K562 (cell line): ENCODE results near the gene HIPK1. TPM values are rescaled to one million over a fixed set of nuclear protein-coding genes. Genes with fewer than 3 reads are reported as not detected.

Experiments
- ATF7 ChIP-seq: fragments of 450-650 bp; IDR thresholded peaks from 2 replicates; pipeline ENCODE4 v1.7.1; 2014; ENCODE audit warnings: mild to moderate bottlenecking, moderate library complexity
- BRCA1 ChIP-seq, 2 experiments: fragments of 450-650 bp in 1 of 2; sonication (generic) in 1 of 2; formaldehyde crosslinking in 1 of 2; IDR thresholded peaks; 2 replicates each; pipeline versions ENCODE4 v1.5.0 to v1.6.1; 2017 to 2020; ENCODE audit warnings: mild to moderate bottlenecking in 1 of 2, missing genetic modification reagents in 1 of 2
- DMBX1 ChIP-seq: fragments of 250-450 bp; sonication (Bioruptor Pico); IDR thresholded peaks from 2 replicates; pipeline ENCODE4 v1.8.0; 2022; ENCODE audit warnings: inconsistent platforms, mild to moderate bottlenecking, moderate library complexity, borderline replicate concordance
- FOSL1 ChIP-seq: fragments of 200-800 bp; sonication (Bioruptor generic); conservative IDR thresholded peaks from 2 replicates; pipeline ENCODE4 v1.6.1; 2016; ENCODE audit warnings: missing genetic modification characterization, missing compliant biosample characterization
- U2AF2 ChIP-seq: fragments of 200-400 bp; formaldehyde crosslinking; optimal IDR thresholded peaks from 2 replicates; pipeline ENCODE3; 2017; ENCODE audit warnings: low read depth, mild to moderate bottlenecking, low read length
- ZEB2 ChIP-seq: fragments of 450-650 bp; IDR thresholded peaks from 2 replicates; pipeline ENCODE4 v1.6.1; 2016
- ZKSCAN8 ChIP-seq: fragments of 200-800 bp; sonication (Bioruptor generic); IDR thresholded peaks from 2 replicates; pipeline ENCODE4 v1.6.1; 2016; ENCODE audit warnings: missing genetic modification characterization, missing compliant biosample characterization
- ZNF146 ChIP-seq: IDR thresholded peaks from one replicate; pipeline ENCODE4 v1.6.1; 2018; ENCODE audit warnings: missing compliant biosample characterization; ENCODE audit not compliant: unreplicated experiment
- polyA plus RNA-seq, 8 experiments: library from polyadenylated mRNA; depleted of rRNA in 4 of 8; stranded (reverse) in 5 of 8; unstranded in 3 of 8; fragments of >200 nt; fragmentation: Nextera tagmentation in 2 of 8; fragmentation: Illumina TruSeq in 1 of 8; extraction: Ambion mirVana in 2 of 8; extraction: Trizol in 1 of 8; gene quantifications; 2 replicates each; pipeline versions ENCODE4 v1.2.1 to v1.2.3, GENCODE V29; 2011 to 2014; ENCODE audit warnings: inconsistent platforms in 1 of 8, missing spikeins in 1 of 8
- total RNA-seq, 7 experiments: library from RNA; depleted of rRNA in 6 of 7; stranded (reverse); fragments of >200 nt in 6 of 7; fragmentation: Illumina TruSeq in 2 of 7; extraction: Trizol in 2 of 7; gene quantifications; 2 replicates each; pipeline versions ENCODE4 v1.2.1 to v1.2.3, GENCODE V29; 2011 to 2021; ENCODE audit warnings: low replicate concordance in 1 of 7
- TF ChIP-seq, protein P1 (sequence below): fragments of 450-650 bp; formaldehyde crosslinking; IDR thresholded peaks from 2 replicates; pipeline ENCODE4 v1.4.0; 2022; ENCODE audit warnings: missing genetic modification characterization
- TF ChIP-seq, protein P2 (sequence below): fragments of 450-650 bp; formaldehyde crosslinking; IDR thresholded peaks from 2 replicates; pipeline ENCODE4 v1.4.0; 2020; ENCODE audit warnings: mild to moderate bottlenecking
- TF ChIP-seq, protein P3 (sequence below), 2 experiments: fragments of 450-650 bp in 1 of 2; sonication (generic) in 1 of 2; formaldehyde crosslinking in 1 of 2; IDR thresholded peaks; 2 replicates each; pipeline versions ENCODE4 v1.7.1 to v1.9.0; 2016 to 2022; ENCODE audit warnings: inconsistent platforms in 1 of 2, mild to moderate bottlenecking in 1 of 2, missing genetic modification reagents in 1 of 2
- TF ChIP-seq, protein P4 (sequence below): fragments of 450-650 bp; IDR thresholded peaks from 2 replicates; pipeline ENCODE4 v1.6.1; 2016; ENCODE audit warnings: borderline replicate concordance

Gene HIPK1
- total and polyA plus RNA-seq, 9 of the 15 experiments (the other 6 are each of a cell fraction or from before 2014, with no cell fraction given) = 10.0 to 57.9 (median 29.6) TPM

DNA sequence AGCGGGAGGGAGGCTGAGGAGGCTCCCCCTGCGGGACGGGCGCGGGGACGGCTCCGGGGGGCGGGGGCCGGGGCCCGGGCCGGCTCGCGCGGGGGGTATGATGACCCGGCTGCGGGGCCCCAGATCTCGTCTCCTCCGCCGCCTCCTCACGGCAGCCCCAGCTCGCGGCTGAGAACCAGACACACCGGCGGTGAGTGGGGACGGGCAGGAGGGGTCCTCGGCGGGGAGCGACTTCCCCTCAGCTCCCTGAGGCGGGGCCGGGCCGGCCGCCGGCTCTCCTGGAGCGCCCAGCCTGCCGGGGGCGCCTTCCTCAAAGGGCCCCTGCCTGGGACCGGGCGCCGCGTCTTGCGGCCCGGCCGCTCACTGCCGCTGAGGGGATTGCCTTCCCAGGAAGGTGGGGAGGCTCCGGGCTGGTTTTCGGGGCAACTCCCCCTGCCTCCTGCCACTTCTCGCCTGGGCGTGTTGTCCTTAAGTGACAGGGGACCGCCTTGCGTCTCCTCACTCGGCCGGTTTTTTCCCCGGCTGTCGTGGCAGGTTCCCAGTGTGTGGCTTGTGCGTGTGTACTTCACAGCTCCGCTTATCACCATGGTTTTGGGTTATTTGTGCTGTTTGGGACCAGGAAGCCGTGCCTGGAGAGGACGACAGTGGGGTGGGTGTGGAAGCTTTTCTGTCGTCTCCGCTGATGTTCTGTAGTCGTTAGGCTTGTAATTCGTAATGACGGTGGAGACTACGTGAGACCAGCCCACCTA, 800 bp downstream of the HIPK1 start (continued):
- TF ChIP-seq BRCA1 (IDR thresholded peaks at IDR 0.05) (no peak), BRCA1 (CRISPR knock-in tag; IDR thresholded peaks at IDR 0.05) (0 out of 2 replicates have a peak, but pooled peaks have one; percentile 77), FOSL1 (tag) (peak; percentile 8; the same call in 1 of the 2 replicates), ZKSCAN8 (CRISPR knock-in tag) (no peak), ZNF146 (CRISPR knock-in tag) (no peak), DMBX1 (peak; percentile 46; the same call in 1 of the 2 replicates), ATF7 (no peak), U2AF2 (no peak), ZEB2 (no peak)
- TF ChIP-seq, protein P1, sequence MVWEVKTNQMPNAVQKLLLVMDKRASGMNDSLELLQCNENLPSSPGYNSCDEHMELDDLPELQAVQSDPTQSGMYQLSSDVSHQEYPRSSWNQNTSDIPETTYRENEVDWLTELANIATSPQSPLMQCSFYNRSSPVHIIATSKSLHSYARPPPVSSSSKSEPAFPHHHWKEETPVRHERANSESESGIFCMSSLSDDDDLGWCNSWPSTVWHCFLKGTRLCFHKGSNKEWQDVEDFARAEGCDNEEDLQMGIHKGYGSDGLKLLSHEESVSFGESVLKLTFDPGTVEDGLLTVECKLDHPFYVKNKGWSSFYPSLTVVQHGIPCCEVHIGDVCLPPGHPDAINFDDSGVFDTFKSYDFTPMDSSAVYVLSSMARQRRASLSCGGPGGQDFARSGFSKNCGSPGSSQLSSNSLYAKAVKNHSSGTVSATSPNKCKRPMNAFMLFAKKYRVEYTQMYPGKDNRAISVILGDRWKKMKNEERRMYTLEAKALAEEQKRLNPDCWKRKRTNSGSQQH = peak; percentile 60; the same call in 1 of the 2 replicates
- TF ChIP-seq, protein P2, sequence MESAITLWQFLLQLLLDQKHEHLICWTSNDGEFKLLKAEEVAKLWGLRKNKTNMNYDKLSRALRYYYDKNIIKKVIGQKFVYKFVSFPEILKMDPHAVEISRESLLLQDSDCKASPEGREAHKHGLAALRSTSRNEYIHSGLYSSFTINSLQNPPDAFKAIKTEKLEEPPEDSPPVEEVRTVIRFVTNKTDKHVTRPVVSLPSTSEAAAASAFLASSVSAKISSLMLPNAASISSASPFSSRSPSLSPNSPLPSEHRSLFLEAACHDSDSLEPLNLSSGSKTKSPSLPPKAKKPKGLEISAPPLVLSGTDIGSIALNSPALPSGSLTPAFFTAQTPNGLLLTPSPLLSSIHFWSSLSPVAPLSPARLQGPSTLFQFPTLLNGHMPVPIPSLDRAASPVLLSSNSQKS = 0 out of 2 replicates have a peak, but pooled peaks have one; percentile 58
- TF ChIP-seq, protein P3, sequence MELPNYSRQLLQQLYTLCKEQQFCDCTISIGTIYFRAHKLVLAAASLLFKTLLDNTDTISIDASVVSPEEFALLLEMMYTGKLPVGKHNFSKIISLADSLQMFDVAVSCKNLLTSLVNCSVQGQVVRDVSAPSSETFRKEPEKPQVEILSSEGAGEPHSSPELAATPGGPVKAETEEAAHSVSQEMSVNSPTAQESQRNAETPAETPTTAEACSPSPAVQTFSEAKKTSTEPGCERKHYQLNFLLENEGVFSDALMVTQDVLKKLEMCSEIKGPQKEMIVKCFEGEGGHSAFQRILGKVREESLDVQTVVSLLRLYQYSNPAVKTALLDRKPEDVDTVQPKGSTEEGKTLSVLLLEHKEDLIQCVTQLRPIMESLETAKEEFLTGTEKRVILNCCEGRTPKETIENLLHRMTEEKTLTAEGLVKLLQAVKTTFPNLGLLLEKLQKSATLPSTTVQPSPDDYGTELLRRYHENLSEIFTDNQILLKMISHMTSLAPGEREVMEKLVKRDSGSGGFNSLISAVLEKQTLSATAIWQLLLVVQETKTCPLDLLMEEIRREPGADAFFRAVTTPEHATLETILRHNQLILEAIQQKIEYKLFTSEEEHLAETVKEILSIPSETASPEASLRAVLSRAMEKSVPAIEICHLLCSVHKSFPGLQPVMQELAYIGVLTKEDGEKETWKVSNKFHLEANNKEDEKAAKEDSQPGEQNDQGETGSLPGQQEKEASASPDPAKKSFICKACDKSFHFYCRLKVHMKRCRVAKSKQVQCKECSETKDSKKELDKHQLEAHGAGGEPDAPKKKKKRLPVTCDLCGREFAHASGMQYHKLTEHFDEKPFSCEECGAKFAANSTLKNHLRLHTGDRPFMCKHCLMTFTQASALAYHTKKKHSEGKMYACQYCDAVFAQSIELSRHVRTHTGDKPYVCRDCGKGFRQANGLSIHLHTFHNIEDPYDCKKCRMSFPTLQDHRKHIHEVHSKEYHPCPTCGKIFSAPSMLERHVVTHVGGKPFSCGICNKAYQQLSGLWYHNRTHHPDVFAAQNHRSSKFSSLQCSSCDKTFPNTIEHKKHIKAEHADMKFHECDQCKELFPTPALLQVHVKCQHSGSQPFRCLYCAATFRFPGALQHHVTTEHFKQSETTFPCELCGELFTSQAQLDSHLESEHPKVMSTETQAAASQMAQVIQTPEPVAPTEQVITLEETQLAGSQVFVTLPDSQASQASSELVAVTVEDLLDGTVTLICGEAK (IDR thresholded peaks at IDR 0.05) = peak; percentile 29; the same call in 1 of the 2 replicates
- TF ChIP-seq, protein P3 (CRISPR knock-in tag; IDR thresholded peaks at IDR 0.05) = no peak
- TF ChIP-seq, protein P4, sequence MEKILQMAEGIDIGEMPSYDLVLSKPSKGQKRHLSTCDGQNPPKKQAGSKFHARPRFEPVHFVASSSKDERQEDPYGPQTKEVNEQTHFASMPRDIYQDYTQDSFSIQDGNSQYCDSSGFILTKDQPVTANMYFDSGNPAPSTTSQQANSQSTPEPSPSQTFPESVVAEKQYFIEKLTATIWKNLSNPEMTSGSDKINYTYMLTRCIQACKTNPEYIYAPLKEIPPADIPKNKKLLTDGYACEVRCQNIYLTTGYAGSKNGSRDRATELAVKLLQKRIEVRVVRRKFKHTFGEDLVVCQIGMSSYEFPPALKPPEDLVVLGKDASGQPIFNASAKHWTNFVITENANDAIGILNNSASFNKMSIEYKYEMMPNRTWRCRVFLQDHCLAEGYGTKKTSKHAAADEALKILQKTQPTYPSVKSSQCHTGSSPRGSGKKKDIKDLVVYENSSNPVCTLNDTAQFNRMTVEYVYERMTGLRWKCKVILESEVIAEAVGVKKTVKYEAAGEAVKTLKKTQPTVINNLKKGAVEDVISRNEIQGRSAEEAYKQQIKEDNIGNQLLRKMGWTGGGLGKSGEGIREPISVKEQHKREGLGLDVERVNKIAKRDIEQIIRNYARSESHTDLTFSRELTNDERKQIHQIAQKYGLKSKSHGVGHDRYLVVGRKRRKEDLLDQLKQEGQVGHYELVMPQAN = peak; percentile 84
